ENCODE data around the gene LMO1.

DNA sequence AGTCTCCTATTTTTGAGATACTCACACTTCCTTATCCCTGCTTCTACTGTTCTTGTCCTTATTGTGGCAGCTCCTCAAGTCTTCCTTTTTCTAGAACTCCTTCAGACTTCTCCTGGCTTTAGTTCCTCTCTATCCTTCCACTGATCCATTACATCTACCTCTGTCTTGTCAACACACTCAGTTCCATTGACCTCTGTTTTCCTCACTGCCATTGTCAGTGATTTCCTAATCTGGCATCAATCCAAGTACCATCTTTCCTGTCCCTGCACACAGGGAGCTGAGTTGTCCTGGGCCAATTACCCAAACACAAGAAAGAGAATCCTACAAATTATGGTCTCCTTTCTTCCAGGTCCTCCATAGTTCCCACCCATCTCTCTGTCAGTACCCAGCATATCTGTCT is 66.9 kb downstream of the LMO1 start:
- TF ChIP-seq, protein P1, sequence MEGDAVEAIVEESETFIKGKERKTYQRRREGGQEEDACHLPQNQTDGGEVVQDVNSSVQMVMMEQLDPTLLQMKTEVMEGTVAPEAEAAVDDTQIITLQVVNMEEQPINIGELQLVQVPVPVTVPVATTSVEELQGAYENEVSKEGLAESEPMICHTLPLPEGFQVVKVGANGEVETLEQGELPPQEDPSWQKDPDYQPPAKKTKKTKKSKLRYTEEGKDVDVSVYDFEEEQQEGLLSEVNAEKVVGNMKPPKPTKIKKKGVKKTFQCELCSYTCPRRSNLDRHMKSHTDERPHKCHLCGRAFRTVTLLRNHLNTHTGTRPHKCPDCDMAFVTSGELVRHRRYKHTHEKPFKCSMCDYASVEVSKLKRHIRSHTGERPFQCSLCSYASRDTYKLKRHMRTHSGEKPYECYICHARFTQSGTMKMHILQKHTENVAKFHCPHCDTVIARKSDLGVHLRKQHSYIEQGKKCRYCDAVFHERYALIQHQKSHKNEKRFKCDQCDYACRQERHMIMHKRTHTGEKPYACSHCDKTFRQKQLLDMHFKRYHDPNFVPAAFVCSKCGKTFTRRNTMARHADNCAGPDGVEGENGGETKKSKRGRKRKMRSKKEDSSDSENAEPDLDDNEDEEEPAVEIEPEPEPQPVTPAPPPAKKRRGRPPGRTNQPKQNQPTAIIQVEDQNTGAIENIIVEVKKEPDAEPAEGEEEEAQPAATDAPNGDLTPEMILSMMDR (IDR thresholded peaks at IDR 0.05 in 8 of 11, conservative IDR thresholded peaks at IDR 0.05 in 3 of 11) = no peak
- TF ChIP-seq POLR2AphosphoS5 (IDR thresholded peaks at IDR 0.05) = no peak
